Epithelial cell of esophagus (primary cell): ENCODE data around the gene GLIS1.

Source experiments
- DNase-seq: peaks from one replicate; pipeline ENCODE4 v3.0.0; 2010; ENCODE audit warnings: low read depth
- H3K4me3 ChIP-seq: 2 replicates; pipeline ENCODE4 v1.5.1; 2011; ENCODE audit warnings: mild to moderate bottlenecking, low read length, control low read depth
- CTCF ChIP-seq: IDR thresholded peaks from 2 replicates; pipeline ENCODE4 v1.5.1; 2011; ENCODE audit warnings: low read depth, mild to moderate bottlenecking, low read length, control low read depth, inconsistent platforms; ENCODE audit not compliant: insufficient read depth; ENCODE audit errors: missing control alignments

The GLIS1 gene

DNA sequence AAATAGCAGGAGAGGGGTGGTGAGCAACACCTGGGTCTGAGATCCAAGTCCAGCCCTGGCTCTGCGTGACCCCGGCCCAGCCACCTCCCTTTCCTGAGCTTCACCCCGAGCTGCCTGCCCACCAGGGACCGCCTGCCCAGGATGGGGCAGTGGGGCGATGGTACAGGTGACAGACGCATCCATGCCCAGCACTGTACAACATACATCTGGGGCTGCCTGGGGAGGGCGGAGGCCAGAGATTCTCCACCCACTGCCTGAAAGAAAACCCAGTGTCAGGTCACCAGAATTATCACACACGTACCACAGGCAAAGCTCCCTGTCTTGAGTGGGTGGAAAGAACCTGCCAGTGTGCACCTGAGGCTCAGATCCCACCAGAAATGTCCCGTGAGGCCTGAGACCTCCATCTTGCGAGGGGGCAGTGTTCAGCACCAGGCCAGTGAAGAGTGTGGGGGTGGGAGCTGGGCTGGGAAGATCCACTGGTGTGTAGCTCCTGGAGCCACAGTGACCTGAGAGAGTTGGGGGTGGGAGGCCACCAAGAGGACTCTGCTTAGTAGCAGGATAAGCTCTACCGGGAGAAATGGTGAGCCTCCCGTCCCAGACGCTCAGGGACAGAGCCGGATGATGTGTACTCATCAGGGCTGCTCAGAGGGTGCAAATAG lies 198.2 kb downstream of the GLIS1 start:
- DNase-seq: no peak
- no peak overlapping the region for H3K4me3 ChIP-seq
- TF ChIP-seq CTCF: no peak

- TF ChIP-seq CTCF: no peak
- H3K4me3 ChIP-seq: no peak overlapping the region
- no peak for DNase-seq
Measured at GRCh38 chr1:53539711-53540603, 199.0 kb downstream of the GLIS1 start.

DNA sequence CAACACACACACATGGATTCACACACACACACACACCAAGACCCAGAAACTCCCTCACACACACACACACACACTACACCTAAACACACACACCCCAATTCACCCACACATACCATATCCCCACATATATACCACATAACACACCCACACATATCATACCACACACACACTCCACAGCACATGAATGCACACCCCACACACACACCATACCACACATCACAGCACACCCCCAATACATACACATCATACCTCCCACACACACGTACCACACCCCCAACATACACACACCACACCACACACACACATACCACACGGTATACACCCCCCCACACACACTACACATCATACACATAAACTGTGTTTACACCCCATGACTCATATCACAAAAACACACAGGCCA lies 199.7 kb downstream of the GLIS1 start:
- no peak overlapping the region for H3K4me3 ChIP-seq
- no peak for DNase-seq
- TF ChIP-seq CTCF: no peak

DNA sequence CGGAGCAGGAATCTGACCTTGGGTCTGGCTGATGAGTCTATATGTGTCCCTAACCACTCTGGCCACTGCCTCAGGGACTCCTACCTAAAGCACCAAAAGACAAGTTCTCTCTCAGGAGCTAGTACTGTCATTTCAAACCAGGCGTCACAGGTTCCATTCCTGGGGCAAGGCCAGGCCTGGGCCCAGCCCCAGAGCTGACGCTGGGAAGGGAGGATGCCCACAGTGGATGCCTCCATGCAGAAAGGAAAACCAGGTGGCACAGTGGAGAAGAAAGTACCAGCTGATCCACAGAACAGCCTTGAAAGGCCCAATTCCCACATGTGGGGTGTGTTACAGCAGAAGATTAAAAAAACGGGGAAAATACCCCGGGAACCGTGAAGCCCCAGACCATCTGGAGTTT lies 202.4 kb downstream of the GLIS1 start:
- DNase-seq: no peak
- no peak overlapping the region for H3K4me3 ChIP-seq
- TF ChIP-seq CTCF: no peak

DNA sequence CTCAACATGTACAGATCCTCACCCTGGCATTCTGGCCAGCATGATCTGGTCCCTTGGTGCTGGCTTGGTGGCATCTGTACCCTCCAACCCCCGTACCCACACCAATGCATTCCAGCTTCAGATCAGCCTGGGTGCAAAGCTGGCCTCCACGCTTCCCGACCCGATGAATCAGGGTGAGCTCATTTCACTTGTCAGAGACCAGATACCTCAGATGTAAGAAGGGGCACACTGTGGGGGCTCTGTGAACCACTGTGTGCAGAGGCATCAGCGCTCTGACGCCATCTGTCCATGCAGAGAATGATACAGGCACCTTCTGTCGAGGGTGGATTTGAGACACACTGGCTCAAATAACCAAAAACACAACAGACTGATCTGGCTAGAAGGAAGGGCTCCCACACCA lies 203.1 kb downstream of the GLIS1 start:
- no peak for DNase-seq
- H3K4me3 ChIP-seq: no peak overlapping the region
- TF ChIP-seq CTCF: no peak

DNA sequence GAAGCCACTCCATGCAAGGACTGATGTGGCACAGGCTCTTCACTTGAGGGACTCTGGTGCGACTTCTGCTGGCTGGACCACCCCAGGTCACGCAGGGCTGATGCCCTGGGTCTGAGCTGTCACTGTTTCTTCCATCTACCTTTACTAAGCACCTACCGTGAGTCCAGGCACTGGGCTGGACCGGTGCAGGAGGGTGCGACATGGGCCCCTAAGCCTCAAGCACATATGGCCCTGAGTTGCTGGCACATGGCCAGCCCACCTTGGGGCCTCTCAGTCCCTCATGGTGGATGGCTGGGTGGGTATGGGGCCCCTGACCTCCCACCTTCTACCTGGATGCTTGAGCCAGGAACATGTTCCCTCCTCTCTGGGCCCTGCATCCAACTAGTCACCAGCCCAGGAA lies 203.7 kb downstream of the GLIS1 start:
- no peak for DNase-seq

More for the DNA sequence above, 203.7 kb downstream of the GLIS1 start:
- no peak for TF ChIP-seq CTCF
- H3K4me3 ChIP-seq: no peak overlapping the region
